H1 (cell line): ENCODE data around the gene FAAH2. TPM values are rescaled to one million over a fixed set of nuclear protein-coding genes. Genes with fewer than 3 reads are reported as not detected.

Experiments
- CTCF ChIA-PET: fragments of 300-600 bp; sonication (Branson Sonifier 250); formaldehyde crosslinking; loops from one replicate; lab custom pipeline; 2021; ENCODE audit not compliant: partially characterized antibody; lab: Charles Lee
- POLR2A ChIA-PET: fragments of 300-600 bp; sonication (Branson Sonifier 250); formaldehyde crosslinking; loops from one replicate; lab custom pipeline; 2021; ENCODE audit warnings: inconsistent platforms; ENCODE audit not compliant: partially characterized antibody; lab: Charles Lee
- DNase-seq, 2 experiments: peaks; one replicate each; pipeline versions ENCODE4 v3.0.0 to v3.0.0-alpha.2; 2010 to 2022; ENCODE audit warnings: low spot score in 2 of 2, low read depth in 1 of 2, mixed read lengths in 1 of 2
- FAIRE-seq: peaks from 2 replicates; lab custom pipeline; 2011; peaks lifted over from hg19 to GRCh38; lab: Jason Lieb, UNC
- H2AFZ ChIP-seq: 2 replicates; pipeline ENCODE4 v1.8.1; 2012; ENCODE audit warnings: low read length, inconsistent platforms
- H2AK5ac ChIP-seq: 2 replicates; pipeline ENCODE4 v1.6.1; 2013; ENCODE audit warnings: low read depth, low read length
- H2BK120ac ChIP-seq: replicated peaks from 2 replicates; pipeline ENCODE3; 2013; ENCODE audit warnings: low read depth, low read length, inconsistent platforms
- H2BK12ac ChIP-seq: 2 replicates; pipeline ENCODE4 v1.6.1; 2013; ENCODE audit warnings: low read depth, low read length
- H2BK15ac ChIP-seq: 2 replicates; pipeline ENCODE4 v1.6.1; 2013; ENCODE audit warnings: low read length
- H2BK20ac ChIP-seq: 2 replicates; pipeline ENCODE4 v1.6.1; 2013; ENCODE audit warnings: low read length
- H2BK5ac ChIP-seq: 2 replicates; pipeline ENCODE4 v1.6.1; 2013; ENCODE audit warnings: low read depth, low read length
- H3K14ac ChIP-seq: 2 replicates; pipeline ENCODE4 v1.6.1; 2013; ENCODE audit warnings: inconsistent platforms; ENCODE audit not compliant: insufficient read length
- H3K18ac ChIP-seq: 2 replicates; pipeline ENCODE4 v1.6.1; 2013; ENCODE audit warnings: low read length; ENCODE audit errors: extremely low read depth
- H3K23ac ChIP-seq: 2 replicates; pipeline ENCODE4 v1.6.1; 2013; ENCODE audit warnings: inconsistent platforms; ENCODE audit not compliant: insufficient read length
- H3K23me2 ChIP-seq: 2 replicates; pipeline ENCODE4 v1.6.1; 2013; ENCODE audit warnings: low read depth, low read length
- H3K27ac ChIP-seq: 2 replicates; pipeline ENCODE4 v1.6.1; 2011; ENCODE audit warnings: low read depth, low read length, inconsistent platforms
- H3K27me3 ChIP-seq, 4 experiments: replicated peaks in 1 of 4; 1 replicate in 1 of 4; 2 replicates in 3 of 4; pipeline versions ENCODE4 v1.6.1 to v1.8.1; 2011 to 2013; ENCODE audit warnings: low read length in 3 of 4, mild to moderate bottlenecking in 3 of 4, inconsistent platforms in 2 of 4, mixed read lengths in 2 of 4, moderate library complexity in 1 of 4; ENCODE audit not compliant: control insufficient read depth in 3 of 4, insufficient read depth in 3 of 4; ENCODE audit errors: extremely low read depth in 1 of 4
- H3K36me3 ChIP-seq, 4 experiments: 2 replicates each; pipeline versions ENCODE4 v1.6.1 to v1.8.1; 2011 to 2013; ENCODE audit warnings: mild to moderate bottlenecking in 4 of 4, low read length in 3 of 4, moderate library complexity in 2 of 4, control low read depth in 1 of 4, inconsistent platforms in 1 of 4; ENCODE audit not compliant: insufficient read depth in 4 of 4, control insufficient read depth in 2 of 4
- H3K4ac ChIP-seq: replicated peaks from 2 replicates; pipeline ENCODE3; 2013; ENCODE audit warnings: low read length, low read depth, mixed read lengths, inconsistent platforms; ENCODE audit not compliant: insufficient read length
- H3K4me1 ChIP-seq, 4 experiments: replicated peaks in 1 of 4; 1 replicate in 1 of 4; 2 replicates in 3 of 4; pipeline versions ENCODE4 v1.6.1 to v1.8.1; 2011 to 2013; ENCODE audit warnings: low read length in 3 of 4, inconsistent platforms in 2 of 4, mixed read lengths in 1 of 4; ENCODE audit not compliant: insufficient read depth in 4 of 4, control insufficient read depth in 3 of 4
- H3K4me2 ChIP-seq, 2 experiments: 2 replicates each; pipeline versions ENCODE4 v1.6.1 to v1.8.1; 2011 to 2013; ENCODE audit warnings: low read depth in 2 of 2, low read length in 2 of 2, control low read depth in 1 of 2, inconsistent platforms in 1 of 2, mild to moderate bottlenecking in 1 of 2; ENCODE audit not compliant: insufficient read depth in 1 of 2
- H3K4me3 ChIP-seq, 4 experiments: fragments of 200-600, 300-600 bp in 1 of 4; sonication (generic), shearing (Covaris generic), sonication (Bioruptor Twin) in 1 of 4; 2 replicates each; pipeline versions ENCODE4 v1.5.1 to v1.8.1; 2011 to 2016; ENCODE audit warnings: low read length in 4 of 4, low read depth in 3 of 4, control low read depth in 2 of 4, inconsistent platforms in 2 of 4, mild to moderate bottlenecking in 2 of 4, mixed read lengths in 1 of 4, moderate library complexity in 1 of 4; ENCODE audit not compliant: insufficient read depth in 2 of 4; ENCODE audit errors: extremely low read depth in 1 of 4
- H3K56ac ChIP-seq: replicated peaks from 2 replicates; pipeline ENCODE3; 2013; ENCODE audit warnings: low read depth, mild to moderate bottlenecking, mixed read lengths, low read length, inconsistent platforms; ENCODE audit not compliant: insufficient read length
- H3K79me1 ChIP-seq: 2 replicates; pipeline ENCODE4 v1.6.1; 2013; ENCODE audit warnings: low read depth, low read length, control low read depth
- H3K79me2 ChIP-seq, 2 experiments: 2 replicates each; pipeline versions ENCODE4 v1.6.1 to v1.8.1; 2012 to 2013; ENCODE audit warnings: low read length in 2 of 2, mild to moderate bottlenecking in 2 of 2, inconsistent platforms in 1 of 2; ENCODE audit not compliant: insufficient read depth in 2 of 2, control insufficient read depth in 1 of 2
- H3K9ac ChIP-seq, 4 experiments: replicated peaks in 1 of 4; 1 replicate in 1 of 4; 2 replicates in 3 of 4; pipeline versions ENCODE4 v1.6.1 to v1.8.1; 2011 to 2013; ENCODE audit warnings: low read depth in 3 of 4, low read length in 3 of 4, control low read depth in 2 of 4, mild to moderate bottlenecking in 2 of 4, moderate library complexity in 2 of 4, inconsistent platforms in 1 of 4; ENCODE audit errors: extremely low read depth in 1 of 4
- H3K9me3 ChIP-seq, 2 experiments: 2 replicates each; pipeline versions ENCODE4 v1.6.1 to v1.8.1; 2012 to 2013; ENCODE audit warnings: mild to moderate bottlenecking in 2 of 2, moderate library complexity in 2 of 2, control low read depth in 1 of 2, inconsistent platforms in 1 of 2, low read depth in 1 of 2, low read length in 1 of 2, mixed read lengths in 1 of 2; ENCODE audit not compliant: insufficient read depth in 2 of 2
- H4K20me1 ChIP-seq, 2 experiments: replicated peaks in 1 of 2; 2 replicates each; pipeline versions ENCODE3 to v1.8.1; 2011 to 2013; ENCODE audit warnings: inconsistent platforms in 2 of 2, low read length in 2 of 2, mild to moderate bottlenecking in 1 of 2; ENCODE audit not compliant: insufficient read depth in 2 of 2, control insufficient read depth in 1 of 2
- H4K5ac ChIP-seq: 2 replicates; pipeline ENCODE4 v1.6.1; 2013; ENCODE audit warnings: low read length, low read depth, mixed read lengths, inconsistent platforms; ENCODE audit not compliant: insufficient read length
- H4K8ac ChIP-seq: 2 replicates; pipeline ENCODE4 v1.8.0; 2013; ENCODE audit warnings: mild to moderate bottlenecking, moderate library complexity, low read length, inconsistent platforms; ENCODE audit not compliant: insufficient read depth; ENCODE audit errors: extremely low read depth
- H4K91ac ChIP-seq: replicated peaks from 2 replicates; pipeline ENCODE3; 2013; ENCODE audit warnings: low read length, mixed read lengths, inconsistent platforms; ENCODE audit not compliant: insufficient read length
- BACH1 ChIP-seq: IDR thresholded peaks from 2 replicates; pipeline ENCODE4 v1.6.1; 2012; ENCODE audit warnings: low read length, improper control_type of control experiment
- WGBS, 2 experiments: shearing (Covaris generic) in 1 of 2; methylation state at CpG; one replicate each; pipeline versions ENCODE4 v1.1.6 to v1.1.7; 2013 to 2015; ENCODE audit warnings: low lambda C conversion rate in 2 of 2, mixed read lengths in 2 of 2, inconsistent platforms in 1 of 2, low coverage in 1 of 2, missing lambda C conversion rate in 1 of 2; ENCODE audit not compliant: insufficient replicate concordance in 2 of 2, insufficient coverage in 1 of 2, insufficient read length in 1 of 2; ENCODE audit errors: extremely low coverage in 1 of 2, missing lambda C conversion rate in 1 of 2; 5-methylcytosine and 5-hydroxymethylcytosine counted together
- polyA plus RNA-seq, 7 experiments: library from polyadenylated mRNA; depleted of rRNA in 3 of 7; stranded (reverse) in 5 of 7; unstranded in 2 of 7; fragments of >200 nt in 5 of 7; fragments of 200-250 nt in 2 of 7; gene quantifications; 1 replicate in 5 of 7; 2 replicates in 1 of 7; 4 replicates in 1 of 7; pipeline versions ENCODE4 v1.2.1 to v1.2.3, GENCODE V29; 2011 to 2013; ENCODE audit warnings: missing spikeins in 2 of 7, mixed read lengths in 2 of 7
- total RNA-seq: library from RNA; stranded (reverse); fragmentation: NEBNext Ultra II Directional; extraction: Animal tissue kit (Norgen Biotek cat#: 25700); gene quantifications from 2 replicates; pipeline ENCODE4 v1.2.1, GENCODE V29; 2021

FAAH2 gene
- total and polyA plus RNA-seq, 2 of the 8 experiments (the other 6 are each of a cell fraction or from before 2014, with no cell fraction given), result 3.6 to 4.4 TPM

- no peak overlapping the region for H2BK20ac ChIP-seq
- ChIA-PET POLR2A (no interaction called here), CTCF (no interaction called here)
- no peak overlapping the region for H2AFZ ChIP-seq
- no peaks in the 10 kb centered on the region; a peak in 1 of 8 replicates for H3K36me3 ChIP-seq
- H3K4me2 ChIP-seq, result no peak overlapping the region
- H3K79me1 ChIP-seq, result no peaks in the 10 kb centered on the region
- FAIRE-seq (no peak), DNase-seq (no peak)
- H3K4me1 ChIP-seq, result no peaks in the 10 kb centered on the region
- no peaks in the 10 kb centered on the region for H3K79me2 ChIP-seq
- no peak overlapping the region for H2BK15ac ChIP-seq
- no peak overlapping the region for H3K14ac ChIP-seq
- H3K27me3 ChIP-seq, result no peaks in the 10 kb centered on the region
- no peak overlapping the region for H3K4me3 ChIP-seq
- no peaks in the 10 kb centered on the region for H4K20me1 ChIP-seq
- no peak overlapping the region for H3K27ac ChIP-seq
- no peak overlapping the region for H2AK5ac ChIP-seq
- H4K91ac ChIP-seq, result no peak overlapping the region
- H3K18ac ChIP-seq, result no peak overlapping the region
- H3K4ac ChIP-seq, result no peak overlapping the region
- H3K9ac ChIP-seq, result no peak overlapping the region
- 96% methylated on average over 4 of the region's 7 CpGs; no CpG with 5 or more reads in 1 of the 2 experiments for WGBS, 2 experiments
- no peak overlapping the region for H4K8ac ChIP-seq
- H2BK120ac ChIP-seq, result no peak overlapping the region
- H3K23ac ChIP-seq, result no peak overlapping the region
- no peak overlapping the region for H3K56ac ChIP-seq
- H3K23me2 ChIP-seq, result no peaks in the 10 kb centered on the region
- no peak overlapping the region for H4K5ac ChIP-seq
- H2BK5ac ChIP-seq, result no peak overlapping the region
- no peaks in the 10 kb centered on the region; a peak in 1 of 4 replicates for H3K9me3 ChIP-seq
- H2BK12ac ChIP-seq, result no peak overlapping the region
- TF ChIP-seq BACH1, result no peak
Measured at GRCh38 chrX:57241967-57242366, 44.5 kb upstream of the FAAH2 start.
